GM19351 (cell line): ENCODE results near the gene VGLL4.
"Not testable (repeated sequence)": the region's sequence is repeated elsewhere in the genome, so short reads cannot be mapped to it uniquely, and the experiment has no call there.

Source experiments
- ATAC-seq: cut with Tn5 transposase; IDR thresholded peaks from one replicate; pipeline ENCODE4 v1.9.1; 2021; ENCODE audit warnings: mild to moderate bottlenecking, moderate library complexity; ENCODE audit not compliant: unreplicated experiment

VGLL4 gene

GRCh38 chr3:11536936-11537612, 106.6 kb downstream of the VGLL4 start:
- ATAC-seq, result no peak

GRCh38 chr3:11536132-11536935, 107.4 kb downstream of the VGLL4 start:
- ATAC-seq, result no peak

GRCh38 chr3:11535243-11535960, 108.3 kb downstream of the VGLL4 start:
- no peak for ATAC-seq

GRCh38 chr3:11534793-11535101, 109.0 kb downstream of the VGLL4 start:
- ATAC-seq, result no peak

GRCh38 chr3:11534011-11534792, 109.5 kb downstream of the VGLL4 start:
- ATAC-seq, result no peak

- ATAC-seq, result no peak
These were observed 110.8 kb downstream of the VGLL4 start for GRCh38 chr3:11532931-11533391.

- no peak for ATAC-seq
These were observed 113.5 kb downstream of the VGLL4 start for GRCh38 chr3:11530153-11530721.

GRCh38 chr3:11529281-11529680, 114.4 kb downstream of the VGLL4 start:
- no peak for ATAC-seq

- not testable (repeated sequence) for ATAC-seq
These were observed 117.6 kb downstream of the VGLL4 start for GRCh38 chr3:11526121-11526520.

GRCh38 chr3:11523572-11524101, 120.1 kb downstream of the VGLL4 start:
- ATAC-seq, result no peak

- no peak for ATAC-seq
These were observed 120.7 kb downstream of the VGLL4 start for GRCh38 chr3:11522953-11523571.

- no peak for ATAC-seq
These were observed 121.4 kb downstream of the VGLL4 start for GRCh38 chr3:11522398-11522715.

GRCh38 chr3:11521167-11521566, 122.5 kb downstream of the VGLL4 start:
- no peak for ATAC-seq

- ATAC-seq, result no peak
These were observed 126.1 kb downstream of the VGLL4 start for GRCh38 chr3:11517601-11518000.

GRCh38 chr3:11514191-11514821, 129.4 kb downstream of the VGLL4 start:
- ATAC-seq, result no peak

- no peak for ATAC-seq
These were observed 129.9 kb downstream of the VGLL4 start for GRCh38 chr3:11513817-11514135.

GRCh38 chr3:11513125-11513816, 130.4 kb downstream of the VGLL4 start:
- ATAC-seq, result not testable (repeated sequence)

GRCh38 chr3:11511606-11512005, 132.1 kb downstream of the VGLL4 start:
- ATAC-seq, result not testable (repeated sequence)

GRCh38 chr3:11510356-11510755, 133.4 kb downstream of the VGLL4 start:
- ATAC-seq, result no peak
